HG03520 (cell line): ENCODE data around the gene BCDIN3D.

Experiments used
- ATAC-seq: cut with Tn5 transposase; IDR thresholded peaks from one replicate; pipeline ENCODE4 v1.9.1; 2021; ENCODE audit warnings: mild to moderate bottlenecking, moderate library complexity; ENCODE audit not compliant: unreplicated experiment

The BCDIN3D gene

GRCh38 chr12:49800421-49801140 lies 42.3 kb downstream of the BCDIN3D start:
- no peak for ATAC-seq

GRCh38 chr12:49798934-49799333 lies 44.0 kb downstream of the BCDIN3D start:
- ATAC-seq, result no peak

GRCh38 chr12:49798248-49798647 lies 44.7 kb downstream of the BCDIN3D start:
- ATAC-seq, result no peak

- ATAC-seq, result no peak
Observed at GRCh38 chr12:49797449-49797776, 45.5 kb downstream of the BCDIN3D start.

- no peak for ATAC-seq
Observed at GRCh38 chr12:49796606-49797448, 46.1 kb downstream of the BCDIN3D start.

- no peak for ATAC-seq
Observed at GRCh38 chr12:49796155-49796554, 46.8 kb downstream of the BCDIN3D start.

- no peak for ATAC-seq
Observed at GRCh38 chr12:49795654-49796105, 47.2 kb downstream of the BCDIN3D start.

- ATAC-seq, result no peak
Observed at GRCh38 chr12:49794811-49795653, 47.9 kb downstream of the BCDIN3D start.

GRCh38 chr12:49794021-49794420 lies 48.9 kb downstream of the BCDIN3D start:
- ATAC-seq, result no peak

- ATAC-seq, result no peak
Observed at GRCh38 chr12:49793620-49794019, 49.3 kb downstream of the BCDIN3D start.

- no peak for ATAC-seq
Observed at GRCh38 chr12:49792976-49793580, 49.8 kb downstream of the BCDIN3D start.

GRCh38 chr12:49792181-49792970 lies 50.5 kb downstream of the BCDIN3D start:
- ATAC-seq, result no peak

GRCh38 chr12:49791700-49792099 lies 51.2 kb downstream of the BCDIN3D start:
- no peak for ATAC-seq

- no peak for ATAC-seq
Observed at GRCh38 chr12:49790741-49791555, 52.0 kb downstream of the BCDIN3D start.

GRCh38 chr12:49789992-49790391 lies 52.9 kb downstream of the BCDIN3D start:
- no peak for ATAC-seq

- ATAC-seq, result no peak
Observed at GRCh38 chr12:49787672-49788071, 55.2 kb downstream of the BCDIN3D start.
